Bone marrow (tissue), 2 donors: ENCODE data around the gene VPS26C.

ENCODE experiments used
- DNase-seq, 2 donors: peaks; one replicate each; lab custom pipeline; 2025; lab: John Stamatoyannopoulos, UW

The VPS26C gene

DNA sequence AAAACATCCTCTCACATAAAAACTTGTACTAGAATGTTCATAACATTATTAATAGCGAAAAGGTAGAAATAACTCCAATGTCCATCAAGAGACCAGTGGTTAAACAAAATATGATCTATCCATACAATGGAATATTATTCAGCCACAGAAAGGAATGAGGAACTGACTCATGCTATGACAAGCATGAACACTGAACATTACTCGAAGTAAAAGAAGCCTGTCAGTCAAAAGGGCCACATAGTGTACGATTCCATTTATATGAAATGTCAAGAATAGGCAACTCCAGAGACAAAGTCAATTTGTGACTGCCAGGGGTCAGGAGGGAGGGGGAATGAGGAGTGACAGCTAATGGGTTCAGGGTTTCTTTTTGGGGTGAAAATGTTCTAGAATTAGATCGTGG, 2.3 kb downstream of the VPS26C start:
- no peak for DNase-seq

DNA sequence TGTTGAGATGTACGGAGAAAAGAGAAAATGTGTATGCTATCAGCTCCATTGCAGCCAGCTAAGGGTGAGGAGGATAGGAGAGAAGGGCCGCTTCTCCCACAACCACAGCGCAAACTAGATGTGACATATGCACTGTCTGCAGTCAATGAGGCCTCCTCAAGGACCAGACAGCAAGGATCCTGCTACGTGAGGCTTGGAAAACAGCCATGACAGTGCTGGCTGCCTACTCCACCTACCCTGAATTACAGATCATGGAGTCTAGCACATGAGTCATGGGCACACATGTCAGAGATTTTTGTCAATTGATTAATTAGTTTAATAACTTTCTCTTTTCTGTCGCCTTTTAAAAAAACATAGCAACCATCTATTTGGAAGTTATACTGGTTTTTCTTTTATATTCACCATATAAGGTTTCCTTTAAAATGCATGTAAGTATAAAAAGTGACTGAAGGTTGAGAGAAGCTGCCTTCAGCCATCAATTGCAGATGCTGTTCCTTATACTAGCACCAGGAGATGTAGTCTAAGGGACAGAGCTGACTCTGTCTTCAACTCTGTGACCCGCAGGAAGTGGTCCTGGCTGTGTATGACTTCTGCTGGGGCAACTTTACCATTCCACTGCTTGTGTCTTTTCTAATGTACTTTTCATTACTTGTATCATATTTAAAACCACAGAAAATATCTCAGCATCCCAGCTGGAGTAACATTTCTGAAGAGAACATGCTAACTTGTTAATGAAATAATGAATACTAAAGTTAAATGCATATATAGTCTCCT, 3.1 kb downstream of the VPS26C start:
- DNase-seq, result peak in 1 of 2 donors; percentile 16

DNA sequence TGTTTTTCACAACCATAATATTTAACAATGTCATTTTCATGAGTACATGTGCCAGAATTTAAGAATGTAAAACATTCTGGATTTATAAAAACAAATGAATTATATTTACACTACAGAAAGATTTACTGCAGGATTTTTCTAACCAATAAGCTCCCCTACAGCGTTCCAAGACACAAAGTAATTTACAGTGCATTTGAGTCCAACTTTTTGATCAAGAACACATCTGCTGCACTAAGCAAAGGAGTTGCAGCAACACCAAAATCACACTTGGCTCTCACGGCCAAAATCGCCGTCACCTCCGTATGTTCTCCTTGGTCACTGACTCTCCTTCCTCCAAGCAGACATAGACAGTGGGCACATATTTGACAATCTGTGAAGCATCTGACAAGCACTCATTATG, 7.7 kb downstream of the VPS26C start:
- no peak for DNase-seq

DNA sequence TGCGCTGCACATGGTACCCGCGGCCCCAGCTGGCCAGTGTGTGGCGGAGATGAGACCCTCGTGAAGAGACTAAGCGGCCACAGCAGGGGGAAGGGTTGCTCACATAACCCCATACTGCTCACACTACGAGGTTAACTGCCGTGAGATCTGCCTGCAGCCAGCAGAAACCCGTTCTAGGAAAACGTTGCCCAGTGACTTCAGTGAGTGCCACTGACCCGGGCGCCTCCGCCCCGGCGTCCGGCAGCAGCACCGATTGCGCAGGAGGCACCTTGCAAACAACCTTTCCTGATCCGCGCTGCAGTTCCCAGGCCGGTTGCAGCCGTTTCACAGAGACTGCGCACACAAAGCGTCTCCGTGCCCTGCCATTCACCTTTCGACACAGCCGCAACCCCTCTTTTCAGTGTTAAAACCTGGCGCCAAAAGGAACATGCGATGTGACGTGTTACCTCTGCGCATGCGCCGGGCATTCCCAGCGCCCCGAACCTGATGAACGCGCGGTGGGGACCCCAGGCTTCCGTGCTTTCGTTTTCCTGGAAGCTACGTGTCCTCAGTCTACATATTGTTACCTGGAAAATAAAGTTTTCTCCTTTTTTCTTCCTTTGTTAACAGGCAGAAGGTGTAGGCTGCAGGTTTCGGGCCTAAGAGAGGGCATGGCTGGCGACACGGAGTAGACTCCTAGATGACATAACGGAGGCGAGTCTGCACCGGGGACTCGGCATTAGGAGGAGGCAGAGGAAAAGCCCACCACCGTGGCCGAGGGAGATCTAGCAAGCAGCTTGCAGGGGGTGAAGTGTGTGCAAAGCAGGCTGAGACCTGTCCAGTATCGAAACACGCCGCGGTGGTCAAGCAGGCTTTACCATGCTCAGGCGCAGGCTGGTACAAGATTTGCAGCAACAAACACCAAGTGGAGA, 8.9 kb downstream of the VPS26C start:
- peak; percentile 19 to 62 for DNase-seq

DNA sequence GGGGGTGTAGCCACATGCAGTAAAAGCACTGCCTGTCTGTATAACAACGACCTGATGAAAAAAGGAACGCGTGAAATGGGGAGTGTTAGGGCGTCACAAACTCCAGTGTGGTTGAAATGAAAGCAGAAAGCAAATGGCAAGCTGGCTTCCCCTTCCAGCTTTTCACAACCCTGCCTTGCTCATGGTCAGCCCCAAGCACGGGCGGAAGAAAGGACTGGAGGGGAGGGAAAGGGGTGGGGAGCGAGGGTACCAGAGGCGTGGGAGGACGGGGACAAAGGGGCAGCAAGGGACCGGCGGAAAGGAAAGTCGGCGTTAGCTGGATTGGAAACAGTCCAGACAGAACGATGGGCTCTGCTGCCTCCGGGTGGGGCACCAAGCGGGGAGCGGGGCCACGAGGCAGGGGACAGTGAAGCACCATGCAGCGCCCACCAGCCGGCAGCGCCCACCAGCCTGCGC, 9.6 kb downstream of the VPS26C start:
- DNase-seq, result peak; percentile 29 to 57

DNA sequence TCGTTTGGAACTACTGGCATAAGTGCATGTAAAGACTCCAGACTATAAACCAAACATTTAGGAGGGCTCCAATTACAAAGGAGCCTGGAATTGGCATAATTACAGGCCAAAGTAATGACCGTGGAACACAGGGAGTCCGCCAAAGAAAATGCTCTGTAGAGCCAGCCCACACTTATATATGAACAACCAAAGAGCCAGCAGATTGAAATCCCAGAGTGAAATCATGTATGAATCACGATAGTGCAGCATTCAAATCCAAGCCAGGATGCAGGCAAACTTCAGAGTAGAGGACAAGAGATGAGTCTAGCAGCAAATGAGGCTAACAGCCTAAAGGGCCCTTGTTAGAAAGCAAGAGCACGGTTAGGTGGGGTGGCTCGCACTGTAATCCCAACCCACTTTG, 13.1 kb downstream of the VPS26C start:
- no peak for DNase-seq

DNA sequence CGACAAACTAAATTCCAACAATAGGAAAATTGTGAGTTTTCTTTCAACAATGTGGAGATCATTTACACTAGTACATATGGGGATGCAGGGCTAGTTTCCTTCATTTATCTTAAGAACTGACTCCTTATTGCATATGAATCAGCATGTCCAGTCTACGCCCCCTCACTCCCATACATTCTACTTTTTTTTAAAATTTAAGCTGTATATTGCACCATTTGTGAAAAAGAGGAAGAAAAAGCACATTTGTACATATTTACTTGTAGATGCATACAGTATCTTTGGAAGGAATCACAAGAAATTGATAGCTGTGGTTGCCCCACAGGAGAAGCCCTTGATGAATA, 15.9 kb downstream of the VPS26C start:
- peak in 1 of 2 donors; percentile 19 for DNase-seq

GRCh38 chr21:37249112-37249904, 17.8 kb downstream of the VPS26C start:
- no peak for DNase-seq

- no peak for DNase-seq
Measured at GRCh38 chr21:37248298-37248697, 18.8 kb downstream of the VPS26C start.

- no peak for DNase-seq
Measured at GRCh38 chr21:37245151-37245550, 22.0 kb downstream of the VPS26C start.

- DNase-seq, result no peak
Measured at GRCh38 chr21:37244501-37245095, 22.5 kb downstream of the VPS26C start.

- DNase-seq, result no peak
Measured at GRCh38 chr21:37243961-37244360, 23.2 kb downstream of the VPS26C start.

GRCh38 chr21:37241426-37241825, 25.7 kb downstream of the VPS26C start:
- no peak for DNase-seq

DNA sequence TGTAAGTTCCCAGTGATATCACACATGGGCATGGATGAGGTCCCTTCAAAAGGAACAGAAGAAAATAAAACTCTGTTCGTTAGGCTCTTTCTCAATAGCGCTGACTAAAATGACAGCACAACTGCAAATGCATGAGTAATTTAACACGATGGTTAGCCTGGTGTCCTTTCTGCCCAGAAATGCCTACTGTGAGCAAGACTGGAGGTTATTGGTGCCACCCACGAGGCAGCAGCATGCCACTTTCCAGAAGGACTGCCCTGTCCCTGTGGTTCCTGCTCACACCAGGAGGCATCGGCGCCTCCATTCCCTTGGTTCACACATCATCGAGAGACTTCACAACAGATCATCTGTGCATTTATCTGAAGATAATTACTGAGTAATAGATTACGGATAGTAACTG, 26.2 kb downstream of the VPS26C start:
- no peak for DNase-seq

GRCh38 chr21:37237764-37238163, 29.4 kb downstream of the VPS26C start:
- no peak for DNase-seq

GRCh38 chr21:37237346-37237745, 29.8 kb downstream of the VPS26C start:
- no peak for DNase-seq

GRCh38 chr21:37233551-37234146, 33.5 kb downstream of the VPS26C start:
- DNase-seq, result no peak

DNA sequence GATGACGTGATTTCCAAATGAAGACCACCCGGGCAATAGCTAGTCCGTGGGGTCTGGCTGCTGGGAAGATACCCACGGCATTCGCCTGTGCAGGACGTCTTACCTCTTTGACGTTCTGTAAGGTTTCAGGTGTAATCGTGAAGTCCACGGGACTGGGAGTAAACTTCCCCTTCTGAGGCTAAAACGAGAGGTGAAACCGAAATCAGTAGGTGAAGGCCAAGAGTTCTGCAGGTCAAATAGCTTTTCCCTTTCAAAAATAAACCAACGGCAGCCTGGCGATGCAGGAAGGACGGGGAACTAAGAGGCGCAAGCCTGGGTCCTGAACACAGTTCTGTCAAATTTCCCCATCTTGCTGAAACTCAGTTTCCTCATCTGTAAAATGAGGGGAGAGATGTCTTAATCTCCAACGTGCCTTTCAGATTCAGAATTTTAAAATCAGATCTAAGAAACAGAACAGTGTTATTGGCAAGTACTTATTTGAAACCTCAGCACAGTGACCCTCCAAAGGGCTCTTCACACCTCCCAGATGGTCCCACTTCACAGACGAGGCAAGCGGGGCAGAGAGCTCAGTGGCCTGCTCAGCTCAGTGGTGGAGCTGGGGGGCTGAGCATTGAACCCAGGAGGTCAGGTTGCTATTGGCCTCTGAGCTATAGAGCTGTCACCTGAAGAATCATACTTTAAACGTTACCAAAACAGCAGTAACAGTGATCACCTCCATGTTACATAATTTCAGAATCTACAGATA, 34.7 kb downstream of the VPS26C start:
- no peak for DNase-seq

GRCh38 chr21:37231671-37232070, 35.5 kb downstream of the VPS26C start:
- DNase-seq, result no peak

GRCh38 chr21:37231249-37231645, 35.9 kb downstream of the VPS26C start:
- no peak for DNase-seq
